Skeletal muscle satellite cell (primary cell): Measurements from ENCODE around the gene DENND1C.

Source experiments
- H3K27me3 ChIP-seq: 2 replicates; pipeline ENCODE4 v1.7.0; 2013; ENCODE audit warnings: low read length; ENCODE audit not compliant: control insufficient read depth, insufficient read depth
- H3K36me3 ChIP-seq: 2 replicates; pipeline ENCODE4 v1.7.0; 2013; ENCODE audit warnings: mild to moderate bottlenecking, control low read depth, low read length; ENCODE audit not compliant: insufficient read depth
- H3K4me1 ChIP-seq: 2 replicates; pipeline ENCODE4 v1.7.0; 2013; ENCODE audit warnings: low read length; ENCODE audit not compliant: control insufficient read depth, insufficient read depth
- H3K4me2 ChIP-seq: 2 replicates; pipeline ENCODE4 v1.7.0; 2013; ENCODE audit warnings: mild to moderate bottlenecking, low read length
- H3K4me3 ChIP-seq: 2 replicates; pipeline ENCODE4 v1.7.0; 2013; ENCODE audit warnings: low read length
- H3K9ac ChIP-seq: 2 replicates; pipeline ENCODE4 v1.7.0; 2013; ENCODE audit warnings: mild to moderate bottlenecking, low read depth, low read length, moderate library complexity
- H3K9me3 ChIP-seq: replicated peaks from 2 replicates; pipeline ENCODE4 v1.7.0; 2013; ENCODE audit warnings: mild to moderate bottlenecking, control low read depth, low read length

DENND1C gene

DNA sequence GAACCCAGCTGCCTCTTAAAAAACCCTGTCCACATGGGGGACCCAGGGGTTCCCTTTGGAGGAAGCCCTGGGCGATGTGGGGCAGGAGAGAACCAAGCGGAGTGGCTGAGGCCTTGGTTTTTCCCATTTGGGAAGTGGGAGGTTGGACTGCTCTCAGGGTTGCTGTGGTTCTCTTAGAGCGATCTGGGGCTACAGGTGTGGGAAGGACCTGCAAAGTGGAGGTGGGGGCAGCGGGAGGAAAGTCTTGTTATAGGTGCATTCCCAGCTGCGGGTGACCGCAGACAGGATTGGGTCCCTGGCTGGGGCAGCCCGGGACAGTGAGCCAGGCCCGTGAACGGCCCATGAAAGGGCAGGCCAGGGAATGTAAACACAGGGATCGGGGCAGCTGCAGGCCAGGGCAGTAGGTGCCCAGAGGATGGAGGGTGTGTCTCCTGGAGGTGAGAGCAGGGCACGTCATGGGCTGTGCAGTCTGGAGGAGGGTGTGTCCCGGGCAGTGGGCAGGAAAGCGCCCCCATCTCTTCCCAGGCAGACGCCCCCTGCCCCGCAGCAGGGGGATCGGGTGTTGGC is 22.8 kb downstream of the DENND1C start:
- Histone ChIP-seq H3K27me3 (peaks cover 11% of the 10 kb centered on the region), H3K4me2 (peak overlapping the region; percentile 80), H3K9me3 (no peaks in the 10 kb centered on the region), H3K4me3 (peak overlapping the region; percentile 74), H3K36me3 (no peaks in the 10 kb centered on the region), H3K4me1 (peaks cover 5% of the 10 kb centered on the region), H3K9ac (no peak overlapping the region)

DNA sequence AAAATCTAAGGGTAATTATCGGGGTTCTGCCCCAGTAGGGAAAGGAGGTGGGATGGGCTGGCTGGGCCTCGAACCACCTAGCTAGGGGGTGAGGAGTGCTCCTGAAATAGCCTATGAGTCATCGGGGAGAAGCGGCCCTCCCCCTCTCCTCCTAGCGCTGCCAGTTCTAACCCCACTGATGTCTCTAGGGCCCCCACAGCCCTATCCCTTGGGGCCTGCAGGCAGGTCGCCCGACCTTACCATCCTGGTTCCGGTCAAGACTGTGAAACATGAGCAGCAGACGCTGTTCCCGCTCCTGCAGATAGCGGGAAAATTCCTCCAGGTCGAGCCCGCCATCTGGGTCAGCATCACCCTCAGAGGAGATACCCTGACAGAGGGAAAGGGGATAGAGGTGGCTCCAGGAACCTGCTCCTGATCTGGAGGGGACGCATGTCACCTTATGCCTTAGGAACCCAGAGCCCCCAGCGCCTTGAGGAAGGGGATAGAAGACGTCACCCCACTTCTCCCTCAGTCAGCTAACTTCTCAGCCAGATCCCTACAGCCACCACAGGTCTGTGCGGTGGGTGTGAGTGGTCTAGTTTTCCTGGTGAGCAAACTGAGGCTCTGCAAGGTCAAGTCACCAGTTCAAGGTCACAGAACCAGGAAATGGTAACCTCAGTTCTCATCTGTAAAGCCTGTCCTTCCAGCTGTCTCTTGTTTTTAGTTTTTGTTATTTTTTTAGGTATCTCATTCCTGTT is 23.5 kb downstream of the DENND1C start:
- Histone ChIP-seq H3K4me3 (no peak overlapping the region), H3K36me3 (no peaks in the 10 kb centered on the region), H3K9me3 (no peaks in the 10 kb centered on the region), H3K27me3 (peaks cover 10% of the 10 kb centered on the region), H3K4me2 (no peak overlapping the region), H3K4me1 (peaks cover 5% of the 10 kb centered on the region), H3K9ac (no peak overlapping the region)

DNA sequence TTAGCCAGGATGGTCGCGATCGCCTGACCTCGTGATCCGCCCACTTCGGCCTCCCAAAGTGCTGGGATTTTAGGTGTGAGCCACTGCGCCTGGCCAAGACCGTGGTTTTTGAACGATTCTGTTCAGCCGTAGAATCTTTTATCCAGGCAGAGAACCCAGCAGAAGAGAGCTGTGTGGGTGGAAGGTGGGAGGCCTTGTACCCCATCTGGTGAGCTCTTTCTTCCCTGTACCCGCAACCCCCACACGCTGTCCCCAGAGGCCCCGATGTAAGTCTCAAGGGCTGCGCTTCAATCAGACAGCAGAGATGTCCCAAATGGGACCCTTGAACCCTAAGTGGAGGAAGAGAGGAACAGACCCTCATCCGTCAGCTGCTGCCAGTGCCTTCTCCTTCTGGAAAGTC is 25.7 kb downstream of the DENND1C start:
- no peak overlapping the region for H3K4me3 ChIP-seq
- H3K9me3 ChIP-seq = no peaks in the 10 kb centered on the region
- no peaks in the 10 kb centered on the region for H3K36me3 ChIP-seq
- H3K27me3 ChIP-seq = peaks cover 7% of the 10 kb centered on the region
- peaks cover 5% of the 10 kb centered on the region for H3K4me1 ChIP-seq
- no peak overlapping the region for H3K9ac ChIP-seq
- H3K4me2 ChIP-seq = no peak overlapping the region

DNA sequence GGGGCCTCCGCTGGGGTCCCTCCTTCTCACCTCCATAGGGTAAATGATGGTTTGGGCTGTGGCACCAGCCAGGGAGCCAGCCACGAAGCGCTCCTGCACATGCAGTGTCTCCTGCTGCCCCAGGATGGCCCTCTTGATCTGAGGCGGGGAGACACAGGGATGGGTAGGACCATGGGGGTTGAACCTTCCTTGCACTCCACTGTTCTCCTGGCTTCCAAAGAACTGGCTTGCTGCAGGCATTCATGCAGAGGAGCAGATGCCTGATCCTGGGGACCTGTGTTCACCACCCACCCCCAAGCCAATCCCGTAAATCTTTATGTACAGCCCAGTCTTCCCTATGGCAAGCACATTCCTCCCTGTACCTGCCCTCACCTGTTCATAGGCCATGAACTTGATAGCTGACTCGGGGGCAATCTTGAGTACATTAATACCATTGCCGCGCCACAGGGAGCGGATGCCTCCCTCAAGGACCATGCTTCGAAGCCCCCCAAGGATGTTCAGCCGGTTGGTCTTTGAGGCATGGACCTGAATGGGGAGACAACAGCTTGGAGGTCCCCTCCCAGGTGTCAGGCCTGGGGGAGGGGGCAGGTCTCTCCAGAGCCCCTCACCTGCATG is 27.5 kb downstream of the DENND1C start:
- no peaks in the 10 kb centered on the region for H3K9me3 ChIP-seq
- no peak overlapping the region for H3K4me2 ChIP-seq
- no peaks in the 10 kb centered on the region for H3K36me3 ChIP-seq
- H3K27me3 ChIP-seq = peaks cover 7% of the 10 kb centered on the region
- no peaks in the 10 kb centered on the region for H3K4me1 ChIP-seq
- no peak overlapping the region for H3K4me3 ChIP-seq
- no peak overlapping the region for H3K9ac ChIP-seq

DNA sequence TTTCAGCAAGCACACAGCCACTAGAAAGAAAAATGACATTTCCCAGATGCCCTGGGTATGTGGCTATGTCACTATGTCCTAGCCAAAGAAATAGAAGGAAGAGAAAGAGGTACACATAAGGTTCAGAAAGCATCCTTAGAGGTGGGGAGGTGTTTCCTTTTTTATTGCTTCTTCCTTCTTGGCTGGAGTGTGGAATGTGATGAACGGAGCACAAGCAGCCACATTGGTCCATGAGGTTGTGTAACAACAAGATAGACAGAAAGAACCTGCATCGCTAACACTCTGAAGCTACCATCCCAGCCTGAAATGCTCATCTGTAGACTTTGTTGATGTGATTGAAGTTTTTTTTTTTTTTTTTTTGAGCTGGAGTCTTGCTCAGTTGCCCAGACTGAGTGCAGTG is 28.7 kb downstream of the DENND1C start:
- H3K36me3 ChIP-seq = no peaks in the 10 kb centered on the region

DNA sequence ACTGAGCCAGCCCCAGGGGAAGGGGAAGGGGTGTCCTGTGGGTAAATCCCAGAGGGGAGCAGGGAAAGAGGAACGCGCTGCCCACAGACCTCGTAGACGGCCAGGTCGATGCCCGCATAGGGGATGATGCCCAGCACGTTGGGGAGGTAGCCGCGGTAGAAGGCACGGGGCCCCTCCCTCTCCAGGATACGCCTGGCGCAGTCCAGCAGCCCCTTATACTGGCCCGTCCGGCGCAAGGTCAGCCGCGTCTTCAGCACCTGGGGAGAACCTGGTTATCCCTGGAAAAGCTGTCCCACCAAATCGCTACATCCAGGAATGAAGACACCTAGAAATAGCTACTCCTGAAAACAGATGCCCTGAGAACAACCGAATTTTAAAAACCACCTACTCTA is 29.4 kb downstream of the DENND1C start:
- Histone ChIP-seq H3K36me3 (no peaks in the 10 kb centered on the region), H3K9me3 (no peaks in the 10 kb centered on the region), H3K4me2 (no peak overlapping the region), H3K27me3 (no peaks in the 10 kb centered on the region), H3K4me3 (no peak overlapping the region), H3K4me1 (no peaks in the 10 kb centered on the region), H3K9ac (no peak overlapping the region)

More for the DNA sequence above, 28.7 kb downstream of the DENND1C start:
- Histone ChIP-seq H3K27me3 (no peaks in the 10 kb centered on the region), H3K4me3 (no peak overlapping the region), H3K4me2 (no peak overlapping the region), H3K9me3 (no peaks in the 10 kb centered on the region), H3K9ac (no peak overlapping the region), H3K4me1 (no peaks in the 10 kb centered on the region)

DNA sequence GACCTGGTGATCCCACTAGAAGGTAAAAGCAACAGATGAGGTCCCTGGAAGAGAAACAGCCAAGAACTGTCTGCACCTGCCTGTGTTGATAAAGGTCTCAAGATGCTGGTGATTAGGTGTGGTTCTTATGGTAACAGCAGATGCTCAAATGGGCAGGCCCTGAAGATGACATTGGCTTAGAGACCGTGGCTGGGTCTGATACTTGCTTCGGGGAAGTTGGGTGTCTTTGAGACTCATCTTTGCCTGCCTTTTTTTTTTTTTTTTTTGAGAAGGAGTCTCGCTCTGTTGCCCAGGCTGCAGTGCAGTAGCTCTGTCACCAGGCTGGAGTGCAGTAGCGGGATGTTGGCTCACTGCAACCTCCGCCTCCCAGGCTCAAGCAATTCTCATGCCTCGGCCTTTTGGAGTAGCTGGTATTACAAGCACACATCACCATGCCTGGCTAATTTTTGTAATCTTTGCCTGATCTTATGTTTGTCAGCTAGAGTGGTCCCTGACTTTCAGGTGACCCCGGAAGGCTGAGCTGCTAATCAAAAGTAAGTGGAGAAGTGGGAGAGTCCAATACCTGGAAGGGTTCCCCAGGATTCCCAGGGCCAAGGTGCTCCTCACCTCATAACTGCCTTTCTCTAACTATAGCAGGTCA is 29.9 kb downstream of the DENND1C start:
- H3K9me3 ChIP-seq = no peaks in the 10 kb centered on the region
- no peaks in the 10 kb centered on the region for H3K36me3 ChIP-seq
- no peaks in the 10 kb centered on the region for H3K4me1 ChIP-seq
- no peak overlapping the region for H3K9ac ChIP-seq
- H3K27me3 ChIP-seq = no peaks in the 10 kb centered on the region
- H3K4me3 ChIP-seq = no peak overlapping the region
- no peak overlapping the region for H3K4me2 ChIP-seq

DNA sequence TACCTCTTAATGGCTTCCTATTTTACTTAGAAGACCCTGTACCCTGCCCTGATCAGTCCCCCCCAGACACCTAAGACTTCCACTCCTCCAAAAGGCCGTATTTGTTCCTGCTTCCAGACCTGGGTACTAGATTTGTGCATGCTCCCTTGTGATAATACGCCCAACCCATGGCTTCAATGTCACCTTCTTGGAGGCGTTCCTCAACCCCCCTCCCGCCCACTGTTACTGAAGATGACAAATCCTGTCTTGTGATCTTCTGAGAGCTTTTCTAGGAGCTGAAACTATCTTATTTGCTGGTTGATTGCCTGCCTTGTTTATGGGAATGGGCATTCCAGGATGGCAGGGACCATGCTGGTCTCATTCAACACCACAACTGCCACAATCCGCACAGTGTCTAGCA is 31.4 kb downstream of the DENND1C start:
- Histone ChIP-seq H3K27me3 (no peaks in the 10 kb centered on the region), H3K4me1 (no peaks in the 10 kb centered on the region), H3K9me3 (no peaks in the 10 kb centered on the region), H3K4me3 (no peak overlapping the region), H3K4me2 (no peak overlapping the region), H3K9ac (no peak overlapping the region), H3K36me3 (no peaks in the 10 kb centered on the region)

DNA sequence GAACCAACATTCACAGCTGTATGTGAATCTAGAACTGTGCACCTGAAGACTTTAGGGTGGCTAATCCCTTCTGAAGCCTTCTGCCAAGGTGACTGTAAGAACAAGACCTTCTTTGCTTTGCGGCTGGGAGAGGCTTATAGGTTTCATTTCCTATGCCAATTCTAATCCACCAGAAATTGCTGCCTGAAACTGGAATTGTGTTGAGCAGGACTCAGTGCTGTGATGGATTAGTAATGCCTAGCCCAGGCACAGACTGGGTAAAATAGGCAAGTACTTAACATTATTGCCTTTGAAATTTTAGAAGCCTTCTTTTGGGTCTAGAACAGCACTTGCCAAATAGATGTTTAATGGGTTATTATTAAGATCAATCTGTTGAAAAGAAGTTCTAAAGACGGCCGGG is 33.5 kb downstream of the DENND1C start:
- Histone ChIP-seq H3K36me3 (no peaks in the 10 kb centered on the region), H3K9ac (no peak overlapping the region)

DNA sequence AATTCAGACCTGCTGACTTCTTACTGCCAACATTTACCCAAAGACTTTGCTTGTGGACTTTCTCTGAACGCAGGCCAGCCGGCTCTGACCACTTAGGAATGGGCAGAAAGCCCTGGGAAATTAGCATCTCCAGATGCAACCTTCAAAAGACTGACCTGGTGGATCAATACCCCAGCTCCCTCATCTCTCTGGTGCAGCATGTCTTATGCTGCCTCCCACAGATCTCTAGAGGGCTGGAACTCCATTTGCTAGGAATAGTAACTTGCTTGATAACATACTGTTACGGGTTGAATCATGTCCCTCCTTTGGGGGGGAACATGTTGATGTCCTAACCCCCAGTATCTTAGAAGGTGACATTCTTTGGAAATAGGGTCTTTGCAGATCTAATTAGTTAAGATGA is 35.1 kb downstream of the DENND1C start:
- H3K9ac ChIP-seq = no peak overlapping the region
- no peaks in the 10 kb centered on the region for H3K27me3 ChIP-seq
- no peaks in the 10 kb centered on the region for H3K9me3 ChIP-seq
- no peak overlapping the region for H3K4me3 ChIP-seq
- H3K36me3 ChIP-seq = no peaks in the 10 kb centered on the region
- no peaks in the 10 kb centered on the region for H3K4me1 ChIP-seq
- H3K4me2 ChIP-seq = no peak overlapping the region

More for the DNA sequence above, 33.5 kb downstream of the DENND1C start:
- no peaks in the 10 kb centered on the region for H3K4me1 ChIP-seq
- no peak overlapping the region for H3K4me3 ChIP-seq
- no peaks in the 10 kb centered on the region for H3K27me3 ChIP-seq
- no peaks in the 10 kb centered on the region for H3K9me3 ChIP-seq
- H3K4me2 ChIP-seq = no peak overlapping the region

DNA sequence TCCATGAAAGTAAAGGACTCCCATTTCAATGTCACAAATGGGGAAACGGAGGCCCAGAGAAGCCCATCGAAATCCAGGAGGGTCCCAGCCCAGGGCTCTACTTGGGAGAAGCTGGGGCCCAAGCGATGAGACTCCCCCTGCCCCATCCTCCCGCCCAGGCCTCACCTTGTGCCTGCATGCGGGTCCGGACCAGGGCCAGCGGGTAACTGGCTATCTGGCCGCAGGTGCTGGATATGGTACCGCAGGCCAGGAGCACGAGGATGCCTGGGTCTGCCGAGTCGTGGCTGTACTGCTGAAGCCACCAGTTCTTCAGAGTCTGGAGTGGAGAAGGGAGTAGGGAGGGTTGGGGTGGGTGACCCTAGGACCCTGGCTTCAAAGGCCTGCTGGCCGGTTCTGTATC is 37.6 kb downstream of the DENND1C start:
- Histone ChIP-seq H3K9me3 (no peaks in the 10 kb centered on the region), H3K4me2 (no peak overlapping the region), H3K27me3 (no peaks in the 10 kb centered on the region), H3K4me3 (no peak overlapping the region), H3K4me1 (no peaks in the 10 kb centered on the region), H3K36me3 (no peaks in the 10 kb centered on the region), H3K9ac (no peak overlapping the region)
